ENCODE results near the gene CDC42EP5. TPM values are rescaled to one million over a fixed set of nuclear protein-coding genes. Genes with fewer than 3 reads are reported as not detected.

The CDC42EP5 gene
- total RNA-seq, 1 donor from 2014 or later: 77.0 TPM

Other genes starting within 250 kb of the CDC42EP5 start
- 1.6 TPM for gene LILRA6, start 230.5 kb downstream of the CDC42EP5 start, total RNA-seq
- 5.3 TPM for gene LILRB5, start 216.0 kb downstream of the CDC42EP5 start, total RNA-seq
- gene LILRB2, start 192.2 kb downstream of the CDC42EP5 start, total RNA-seq: 2.6 TPM
- 2.1 TPM for gene LILRA5, start 160.1 kb downstream of the CDC42EP5 start, total RNA-seq
- gene LILRA4, start 134.1 kb downstream of the CDC42EP5 start, total RNA-seq: 0.44 TPM
- gene LAIR1, start 108.4 kb downstream of the CDC42EP5 start, total RNA-seq: 16.1 TPM
- 2.7 TPM for gene TTYH1, start 57.8 kb downstream of the CDC42EP5 start, total RNA-seq
- gene LENG8, start 24.1 kb downstream of the CDC42EP5 start, total RNA-seq: 269 TPM
- gene LENG9, start 9.5 kb downstream of the CDC42EP5 start, total RNA-seq: 10.2 TPM
- gene LAIR2, start 29.5 kb upstream of the CDC42EP5 start, total RNA-seq: not detected
- gene LILRA2, start 100.5 kb upstream of the CDC42EP5 start, total RNA-seq: 2.2 TPM
- gene LILRA1, start 120.3 kb upstream of the CDC42EP5 start, total RNA-seq: 0.34 TPM
- gene LILRB1, start 157.2 kb upstream of the CDC42EP5 start, total RNA-seq: 2.7 TPM
- 3.1 TPM for gene LILRB4, start 189.7 kb upstream of the CDC42EP5 start, total RNA-seq

All from ureter (tissue), 1 donor.